Sciatic nerve (tissue), 2 donors: ENCODE measurements around the gene SPRYD3. TPM values are rescaled to one million over a fixed set of nuclear protein-coding genes. Genes with fewer than 3 reads are reported as not detected.
"Not testable (repeated sequence)": the region's sequence is repeated elsewhere in the genome, so short reads cannot be mapped to it uniquely, and the experiment has no call there.

Experiments used
- ATAC-seq: fragments of 200-7000 bp; cut with Tn5 transposase; one replicate; pipeline ENCODE4 v1.9.1; 2020; ENCODE audit warnings: mild to moderate bottlenecking, moderate library complexity
- DNase-seq: peaks from one replicate; pipeline ENCODE4 v3.0.0-alpha.2; 2020; ENCODE audit warnings: low spot score
- intact Hi-C: fragments of 100-400 bp; cut with DNase I; formaldehyde crosslinking; loops from one replicate; pipeline ENCODE4 v1.14.2; 2022
- microRNA-seq: library from miRNA; unstranded; fragments of <30 nt; microRNA quantifications from one replicate; pipeline ENCODE4 v1.2.0, GENCODE V29; 2020
- total RNA-seq: library from RNA; stranded (reverse); fragmentation: NEBNext Ultra II Directional; extraction: Animal tissue kit (Norgen Biotek cat#: 25700); gene quantifications from one replicate; pipeline ENCODE4 v1.2.1, GENCODE V29; 2021
- donor health status: DM: no; HTN: no; CAD: no.
- donor health status: DM: no; HTN: no; CAD: no.

SPRYD3 gene
- total RNA-seq, 1 donor from 2014 or later: 61.0 TPM

GRCh38 chr12:53046655-53047220, 32.5 kb downstream of the SPRYD3 start:
- peak; percentile 94 for DNase-seq
- intact Hi-C loops: no loop called here

GRCh38 chr12:53045696-53046045, 33.5 kb downstream of the SPRYD3 start:
- intact Hi-C loops: no loop called here
- DNase-seq (peak; percentile 73), ATAC-seq (peak; percentile 10)

More at GRCh38 chr12:53046655-53047220, 32.5 kb downstream of the SPRYD3 start:
- ATAC-seq: peak; percentile 53

- ATAC-seq: peak; percentile 8
- intact Hi-C loops: no loop called here
- DNase-seq: peak; percentile 67
Measured at GRCh38 chr12:53044896-53045695, 34.1 kb downstream of the SPRYD3 start.

GRCh38 chr12:53044052-53044581, 35.1 kb downstream of the SPRYD3 start:
- peak; percentile 77 for DNase-seq
- peak; percentile 50 for ATAC-seq
- intact Hi-C loops: no loop called here

- ATAC-seq: no peak
- DNase-seq: no peak
Measured at GRCh38 chr12:53042607-53043454, 36.4 kb downstream of the SPRYD3 start.

GRCh38 chr12:53039851-53040250, 39.3 kb downstream of the SPRYD3 start:
- intact Hi-C loops: no loop called here
- no peak for ATAC-seq

More at GRCh38 chr12:53042607-53043454, 36.4 kb downstream of the SPRYD3 start:
- intact Hi-C loops: no loop called here

GRCh38 chr12:53036802-53037201, 42.4 kb downstream of the SPRYD3 start:
- no peak for ATAC-seq

More at GRCh38 chr12:53039851-53040250, 39.3 kb downstream of the SPRYD3 start:
- DNase-seq: no peak

GRCh38 chr12:53034459-53034858, 44.7 kb downstream of the SPRYD3 start:
- DNase-seq (no peak), ATAC-seq (no peak)
- intact Hi-C loops: no loop called here

More at GRCh38 chr12:53036802-53037201, 42.4 kb downstream of the SPRYD3 start:
- intact Hi-C loops: no loop called here
- DNase-seq: no peak

- intact Hi-C loops, DNase-seq, ATAC-seq: not testable (repeated sequence)
Measured at GRCh38 chr12:53033832-53034231, 45.4 kb downstream of the SPRYD3 start.

GRCh38 chr12:53031616-53032015, 47.6 kb downstream of the SPRYD3 start:
- ATAC-seq: no peak
- intact Hi-C loops: no loop called here
- DNase-seq: no peak

GRCh38 chr12:53027014-53027413, 52.2 kb downstream of the SPRYD3 start:
- ATAC-seq, DNase-seq, intact Hi-C loops: not testable (repeated sequence)

- intact Hi-C loops: no loop called here
- ATAC-seq (no peak), DNase-seq (no peak)
Measured at GRCh38 chr12:53025250-53025649, 53.9 kb downstream of the SPRYD3 start.

- ATAC-seq (no peak), DNase-seq (no peak)
- intact Hi-C loops: no loop called here
Measured at GRCh38 chr12:53014709-53015108, 64.5 kb downstream of the SPRYD3 start.

Small RNA genes within 50 kb of the gene (microRNA-seq; reads per million reads assigned to microRNA genes)
- not detected for gene MIR6757

Other genes starting within 250 kb of the SPRYD3 start
- not detected for gene KRT79, start 245.1 kb downstream of the SPRYD3 start, total RNA-seq
- gene KRT78, start 230.4 kb downstream of the SPRYD3 start, total RNA-seq: not detected
- gene KRT8, start 174.3 kb downstream of the SPRYD3 start, total RNA-seq: 9.6 TPM
- 8.8 TPM for gene KRT18, start 130.3 kb downstream of the SPRYD3 start, total RNA-seq
- 522 TPM for gene EIF4B, start 72.9 kb downstream of the SPRYD3 start, total RNA-seq
- 265 TPM for gene TNS2, start 29.3 kb downstream of the SPRYD3 start, total RNA-seq
- 1,832 TPM for gene IGFBP6, start 18.3 kb upstream of the SPRYD3 start, total RNA-seq
- 1.2 TPM for gene SOAT2, start 24.1 kb upstream of the SPRYD3 start, total RNA-seq
- gene ZNF740, start 101.3 kb upstream of the SPRYD3 start, total RNA-seq: 51.0 TPM
- 81.7 TPM for gene CSAD, start 101.5 kb upstream of the SPRYD3 start, total RNA-seq
- 33.4 TPM for gene ITGB7, start 127.9 kb upstream of the SPRYD3 start, total RNA-seq
- 56.3 TPM for gene RARG, start 152.8 kb upstream of the SPRYD3 start, total RNA-seq
- 1.2 TPM for gene ESPL1, start 188.9 kb upstream of the SPRYD3 start, total RNA-seq
- gene PFDN5, start 216.2 kb upstream of the SPRYD3 start, total RNA-seq: 490 TPM
- 31.9 TPM for gene MYG1, start 220.3 kb upstream of the SPRYD3 start, total RNA-seq
- gene AAAS, start 242.2 kb upstream of the SPRYD3 start, total RNA-seq: 41.1 TPM